Left lung (tissue), 10 donors: ENCODE measurements around the gene MTOR. TPM values are rescaled to one million over a fixed set of nuclear protein-coding genes. Genes with fewer than 3 reads are reported as not detected.
A peak's percentile ranks its signal among the peaks of the same experiment; 100 is the strongest.

Source experiments
- ATAC-seq: fragments of 200-7000 bp; cut with Tn5 transposase; one replicate; pipeline ENCODE4 v1.9.1; 2020; ENCODE audit warnings: moderate library complexity
- DNase-seq, 4 donors: peaks; one replicate each; pipeline ENCODE4 v3.0.0-alpha.2; 2013 to 2020
- H3K27ac ChIP-seq, 2 donors: fragments of 200-600 bp; sonication (generic) in 1 of 2; one replicate each; pipeline versions ENCODE4 v1.5.0 to v1.8.0; 2020 to 2021
- H3K27me3 ChIP-seq, 2 donors: fragments of 200-600 bp; sonication (generic) in 1 of 2; one replicate each; pipeline versions ENCODE4 v1.5.0 to v1.8.0; 2020 to 2021
- H3K36me3 ChIP-seq, 2 donors: fragments of 200-600 bp; sonication (generic) in 1 of 2; one replicate each; pipeline versions ENCODE4 v1.5.0 to v1.8.0; 2020 to 2021
- H3K4me1 ChIP-seq, 2 donors: fragments of 200-600 bp; one replicate each; pipeline ENCODE4 v1.8.0; 2021
- H3K4me3 ChIP-seq, 2 donors: fragments of 200-600 bp; sonication (generic) in 1 of 2; one replicate each; pipeline versions ENCODE4 v1.5.0 to v1.8.0; 2020 to 2021; ENCODE audit warnings: mild to moderate bottlenecking in 1 of 2
- H3K9me3 ChIP-seq, 2 donors: fragments of 200-600 bp; sonication (generic) in 1 of 2; one replicate each; pipeline versions ENCODE4 v1.5.0 to v1.8.0; 2020 to 2021
- intact Hi-C, 2 donors: fragments of 100-400 bp; cut with DNase I; formaldehyde crosslinking; loops; one replicate each; pipeline versions ENCODE4 v1.11.2 to v1.14.2; 2022
- polyA plus RNA-seq, 6 donors: library from polyadenylated mRNA; unstranded; fragments of 120-200 nt; gene quantifications; one replicate each; pipeline ENCODE4 v1.2.1, GENCODE V29; 2013; ENCODE audit not compliant: insufficient read length in 6 of 6
- total RNA-seq, 2 donors: library from RNA; stranded (reverse); fragmentation: NEBNext Ultra II Directional; extraction: Animal tissue kit (Norgen Biotek cat#: 25700); gene quantifications; one replicate each; pipeline ENCODE4 v1.2.1, GENCODE V29; 2021
- TF ChIP-seq, protein P1 (sequence below), 2 donors: fragments of 200-600 bp; sonication (generic) in 1 of 2; IDR thresholded peaks; one replicate each; pipeline versions ENCODE4 v1.5.0 to v1.8.0; 2021; ENCODE audit warnings: antibody characterized with exemption in 2 of 2
- donor health status: DM: no; HTN: yes; CAD: no.
- donor health status: DM: no; HTN: no; CAD: no.

The MTOR gene
- total and polyA plus RNA-seq, 8 donors = 38.0 to 45.4 (median 39.9) TPM

DNA sequence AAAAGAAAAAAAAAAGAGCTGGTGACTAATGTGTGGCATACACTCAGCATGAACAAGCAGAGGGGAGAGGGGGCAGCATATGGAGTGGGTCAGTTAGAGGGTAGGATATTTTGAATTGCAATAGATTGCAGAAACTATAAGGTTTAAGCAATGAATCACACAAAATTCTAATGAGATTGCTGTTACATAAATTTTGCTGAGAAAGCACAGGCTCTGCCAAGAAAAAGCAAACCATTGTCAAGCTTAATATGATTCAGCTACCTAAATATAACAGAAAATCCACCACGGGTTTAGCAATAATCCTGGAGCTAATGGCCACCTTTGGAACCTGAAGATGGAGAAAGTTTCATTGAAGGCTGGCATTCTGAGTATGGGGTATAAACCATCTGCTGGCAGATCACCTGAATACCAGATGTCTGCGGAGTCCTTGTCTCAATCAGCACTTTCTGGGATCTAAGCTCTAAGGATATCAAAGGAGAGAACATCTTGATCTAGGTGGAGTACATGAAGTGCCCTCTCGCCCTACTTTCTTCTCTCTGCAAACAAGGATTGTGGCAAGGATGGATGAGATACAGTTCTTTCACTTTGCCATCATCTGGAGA, 103.5 kb downstream of the MTOR start:
- no peak overlapping the region for H3K27ac ChIP-seq
- peak in 1 of 4 donors; percentile 51 for DNase-seq
- intact Hi-C loops = no loop called here
- TF ChIP-seq, protein P1, sequence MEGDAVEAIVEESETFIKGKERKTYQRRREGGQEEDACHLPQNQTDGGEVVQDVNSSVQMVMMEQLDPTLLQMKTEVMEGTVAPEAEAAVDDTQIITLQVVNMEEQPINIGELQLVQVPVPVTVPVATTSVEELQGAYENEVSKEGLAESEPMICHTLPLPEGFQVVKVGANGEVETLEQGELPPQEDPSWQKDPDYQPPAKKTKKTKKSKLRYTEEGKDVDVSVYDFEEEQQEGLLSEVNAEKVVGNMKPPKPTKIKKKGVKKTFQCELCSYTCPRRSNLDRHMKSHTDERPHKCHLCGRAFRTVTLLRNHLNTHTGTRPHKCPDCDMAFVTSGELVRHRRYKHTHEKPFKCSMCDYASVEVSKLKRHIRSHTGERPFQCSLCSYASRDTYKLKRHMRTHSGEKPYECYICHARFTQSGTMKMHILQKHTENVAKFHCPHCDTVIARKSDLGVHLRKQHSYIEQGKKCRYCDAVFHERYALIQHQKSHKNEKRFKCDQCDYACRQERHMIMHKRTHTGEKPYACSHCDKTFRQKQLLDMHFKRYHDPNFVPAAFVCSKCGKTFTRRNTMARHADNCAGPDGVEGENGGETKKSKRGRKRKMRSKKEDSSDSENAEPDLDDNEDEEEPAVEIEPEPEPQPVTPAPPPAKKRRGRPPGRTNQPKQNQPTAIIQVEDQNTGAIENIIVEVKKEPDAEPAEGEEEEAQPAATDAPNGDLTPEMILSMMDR (IDR thresholded peaks at IDR 0.05) = no peak
- ATAC-seq = peak; percentile 57
- H3K4me3 ChIP-seq = no peak overlapping the region
- H3K4me1 ChIP-seq = peaks cover 2 to 4% of the 10 kb centered on the region in 2 donors
- H3K27me3 ChIP-seq = no peaks in the 10 kb centered on the region
- peaks cover 0 to 44% of the 10 kb centered on the region in 2 donors for H3K36me3 ChIP-seq
- H3K9me3 ChIP-seq = no peaks in the 10 kb centered on the region

DNA sequence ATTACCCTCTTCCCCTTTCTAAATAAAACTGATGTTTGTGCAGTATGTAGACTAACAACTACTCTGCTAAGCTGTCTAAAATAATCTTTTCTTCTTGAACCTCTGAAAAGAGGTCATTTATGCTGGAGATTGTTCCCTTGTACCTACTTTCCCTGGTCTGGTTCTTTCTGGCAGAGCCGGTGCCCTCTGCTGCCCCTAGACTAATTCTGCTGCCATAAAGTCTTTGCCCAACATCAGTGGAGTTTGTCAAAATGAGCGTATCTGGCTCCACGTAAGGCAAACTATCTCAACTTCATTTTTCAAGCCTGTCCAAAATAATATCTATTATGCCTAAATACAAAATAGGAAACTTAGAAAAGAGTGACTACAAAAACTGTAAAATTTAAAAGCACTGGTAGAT, 104.1 kb downstream of the MTOR start:
- no peaks in the 10 kb centered on the region for H3K27me3 ChIP-seq
- H3K27ac ChIP-seq = no peak overlapping the region
- H3K36me3 ChIP-seq = peaks cover 0 to 44% of the 10 kb centered on the region in 2 donors
- H3K9me3 ChIP-seq = no peaks in the 10 kb centered on the region
- H3K4me3 ChIP-seq = no peak overlapping the region
- ATAC-seq (no peak), DNase-seq (no peak)
- TF ChIP-seq, protein P1 (IDR thresholded peaks at IDR 0.05) = no peak
- intact Hi-C loops = no loop called here
- peaks cover 2 to 4% of the 10 kb centered on the region in 2 donors for H3K4me1 ChIP-seq

DNA sequence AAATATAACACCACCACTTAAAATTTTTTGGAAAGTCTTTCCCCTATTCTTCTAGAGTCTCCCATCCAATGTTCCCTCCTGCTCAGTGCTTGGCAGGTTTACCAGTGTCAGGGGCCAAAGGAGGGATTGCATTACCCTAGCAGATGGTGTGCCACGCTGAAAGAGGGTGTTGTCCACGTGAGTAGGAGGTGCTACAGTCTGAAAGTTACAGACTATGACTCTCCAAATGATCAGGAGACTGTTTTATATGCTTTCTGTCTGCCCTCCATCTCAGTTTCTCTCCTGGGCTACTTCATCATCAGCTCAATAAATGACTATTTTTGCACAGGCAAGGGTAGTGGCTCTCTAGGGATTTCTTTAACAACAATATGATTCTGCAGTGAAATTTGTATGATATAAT, 104.5 kb downstream of the MTOR start:
- Histone ChIP-seq H3K27ac (no peak overlapping the region), H3K27me3 (no peaks in the 10 kb centered on the region), H3K4me3 (no peak overlapping the region), H3K4me1 (peaks cover 2 to 4% of the 10 kb centered on the region in 2 donors), H3K9me3 (no peaks in the 10 kb centered on the region), H3K36me3 (peaks cover 0 to 44% of the 10 kb centered on the region in 2 donors)
- ATAC-seq (peak; percentile 37), DNase-seq (no peak)
- intact Hi-C loops = no loop called here
- TF ChIP-seq, protein P1 (IDR thresholded peaks at IDR 0.05) = no peak

DNA sequence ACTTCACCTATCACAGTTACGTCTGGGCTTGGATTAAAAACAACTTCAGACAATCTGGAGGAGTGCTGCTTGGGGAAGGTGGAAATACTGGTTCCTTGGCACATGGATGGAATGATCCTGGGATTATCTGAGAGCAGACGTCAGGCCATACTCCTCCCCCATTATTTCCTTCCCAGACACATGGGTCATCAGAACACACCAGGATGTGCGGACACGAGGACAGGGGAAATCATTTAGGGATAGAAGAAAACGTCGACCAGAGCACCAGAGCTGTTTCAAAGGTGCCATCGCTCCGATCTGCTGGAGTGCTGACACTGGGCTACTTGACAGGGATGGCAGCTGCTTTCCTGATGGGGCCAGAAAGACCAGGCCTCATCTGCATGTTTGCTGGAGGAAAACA, 105.0 kb downstream of the MTOR start:
- Histone ChIP-seq H3K36me3 (peaks cover 0 to 46% of the 10 kb centered on the region in 2 donors), H3K9me3 (no peaks in the 10 kb centered on the region), H3K27me3 (no peaks in the 10 kb centered on the region), H3K4me3 (no peak overlapping the region), H3K4me1 (peaks cover 4 to 6% of the 10 kb centered on the region in 2 donors), H3K27ac (no peak overlapping the region)
- DNase-seq (no peak), ATAC-seq (no peak)
- TF ChIP-seq, protein P1 (IDR thresholded peaks at IDR 0.05) = no peak
- intact Hi-C loops = no loop called here

DNA sequence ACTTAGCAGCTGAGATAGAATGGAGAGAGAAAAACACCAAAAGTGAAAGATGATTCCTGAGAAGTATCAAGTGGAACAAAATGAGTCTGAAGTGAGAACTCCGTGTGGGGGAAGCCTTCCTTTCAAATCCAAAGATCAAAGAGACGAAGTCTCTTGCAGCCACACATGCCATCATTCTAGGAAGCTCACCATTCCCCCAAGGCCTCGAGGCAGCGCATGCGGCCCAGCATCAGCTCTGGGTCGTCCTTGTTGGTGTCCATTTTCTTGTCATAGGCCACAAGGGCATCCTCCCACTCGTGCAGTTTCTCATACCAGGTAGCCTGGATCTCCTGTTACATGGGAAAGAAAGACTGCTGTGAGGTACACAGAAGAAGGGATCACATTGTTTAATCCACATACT, 105.4 kb downstream of the MTOR start:
- H3K27me3 ChIP-seq = no peaks in the 10 kb centered on the region
- H3K9me3 ChIP-seq = no peaks in the 10 kb centered on the region
- DNase-seq (no peak), ATAC-seq (no peak)
- no peak overlapping the region for H3K27ac ChIP-seq
- intact Hi-C loops = no loop called here
- H3K4me1 ChIP-seq = peaks cover 9 to 11% of the 10 kb centered on the region in 2 donors
- TF ChIP-seq, protein P1 (IDR thresholded peaks at IDR 0.05) = no peak
- no peak overlapping the region for H3K4me3 ChIP-seq
- peaks cover 0 to 50% of the 10 kb centered on the region in 2 donors for H3K36me3 ChIP-seq
